Measurements from ENCODE around the gene ESYT2.

The ESYT2 gene

DNA sequence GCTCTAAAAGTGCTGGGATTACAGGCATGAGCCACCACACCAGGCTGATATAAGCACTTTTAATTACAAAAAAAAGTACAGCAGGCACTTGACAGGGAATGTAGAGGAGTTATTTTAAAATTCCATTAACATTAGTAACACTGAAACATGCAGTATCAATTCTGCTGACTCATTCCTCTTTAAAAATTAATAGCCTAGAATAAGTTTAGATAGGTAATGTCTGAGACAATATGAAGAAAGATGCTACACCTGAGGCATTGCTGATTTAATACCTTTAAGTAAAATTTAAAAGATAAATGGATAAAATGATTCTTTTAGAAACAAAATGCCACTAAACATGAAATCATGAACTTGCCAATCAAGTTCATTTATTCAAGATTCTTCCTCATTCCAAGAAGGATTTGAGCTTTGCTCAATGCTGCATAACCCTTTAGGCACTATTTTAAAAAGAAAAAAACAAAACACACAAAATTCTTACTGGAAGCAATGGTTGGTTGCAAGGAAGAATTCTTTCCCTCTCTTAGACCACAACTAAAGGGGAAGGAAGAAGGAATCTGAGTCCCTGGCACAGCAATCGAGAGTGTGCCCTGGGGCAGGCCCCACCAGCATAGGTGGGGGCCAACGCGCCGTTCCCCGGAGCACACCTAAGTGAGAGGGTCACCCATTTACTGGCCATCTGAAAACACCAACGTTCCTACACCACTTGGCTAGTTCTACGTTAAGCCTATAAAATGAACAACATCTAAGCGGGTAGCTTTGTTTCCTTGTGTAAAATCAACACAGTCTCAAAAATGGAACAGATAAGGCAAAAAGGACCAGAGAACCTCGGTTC is 26.6 kb downstream of the ESYT2 start:
- no peak for DNase-seq (ENCODE audit: low read depth)

DNA sequence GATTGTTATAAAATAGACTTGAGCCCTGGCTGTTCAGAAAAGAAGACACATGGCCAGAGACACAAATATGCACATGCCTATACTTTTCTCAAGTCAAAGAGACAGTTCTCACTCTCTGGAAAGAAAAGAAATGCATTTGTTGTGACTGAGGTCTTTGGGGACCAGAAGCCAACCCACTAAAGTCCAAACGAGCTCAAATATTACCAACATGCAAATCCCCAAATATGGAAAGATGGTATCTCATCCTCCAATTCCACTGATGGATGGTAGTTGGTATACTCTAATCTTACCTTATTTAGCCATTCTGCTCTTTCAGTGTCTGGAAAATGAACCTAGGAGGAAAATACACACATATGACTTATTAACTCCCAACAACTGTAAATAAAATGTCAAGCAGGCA is 30.6 kb downstream of the ESYT2 start:
- no peak for DNase-seq (ENCODE audit: low read depth)

DNA sequence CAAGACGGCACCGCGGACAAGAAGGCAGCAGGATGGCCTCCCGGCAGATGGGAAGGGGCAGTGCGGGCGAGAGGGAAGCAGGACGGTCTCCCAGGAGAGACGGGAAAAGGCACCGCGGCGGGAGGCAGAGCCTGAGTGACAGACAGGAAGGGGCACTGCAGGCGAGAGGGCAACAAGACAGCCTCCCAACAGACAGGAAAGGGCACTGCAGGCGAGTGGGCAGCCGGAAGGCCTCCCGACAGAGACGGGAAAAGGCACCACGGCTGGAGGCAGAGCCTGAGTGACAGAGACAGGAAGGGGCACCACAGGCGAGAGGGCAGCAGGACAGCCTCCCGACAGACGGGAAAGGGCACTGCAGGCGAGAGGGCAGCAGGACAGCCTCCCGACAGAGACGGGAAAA is 32.6 kb downstream of the ESYT2 start:
- DNase-seq (ENCODE audit: low read depth): no peak

DNA sequence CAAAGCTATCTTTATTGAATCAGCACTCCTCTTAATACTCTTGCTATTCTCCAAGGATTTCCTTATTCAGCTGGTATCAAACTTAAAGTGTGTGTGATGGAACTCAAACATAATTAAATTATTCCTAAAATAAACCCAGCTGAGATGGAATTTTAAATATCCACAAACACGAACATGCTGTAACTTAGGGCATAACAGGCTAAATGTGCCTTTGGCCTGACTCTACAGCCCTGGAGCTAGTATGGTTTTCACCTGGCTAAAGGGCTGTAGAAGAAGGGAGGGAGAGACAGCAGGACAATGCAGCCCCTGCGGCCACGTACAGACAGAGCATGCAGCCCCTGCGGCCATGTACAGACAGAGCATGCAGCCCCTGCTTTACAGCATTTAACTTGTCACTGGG is 34.0 kb downstream of the ESYT2 start:
- DNase-seq (ENCODE audit: low read depth): no peak

DNA sequence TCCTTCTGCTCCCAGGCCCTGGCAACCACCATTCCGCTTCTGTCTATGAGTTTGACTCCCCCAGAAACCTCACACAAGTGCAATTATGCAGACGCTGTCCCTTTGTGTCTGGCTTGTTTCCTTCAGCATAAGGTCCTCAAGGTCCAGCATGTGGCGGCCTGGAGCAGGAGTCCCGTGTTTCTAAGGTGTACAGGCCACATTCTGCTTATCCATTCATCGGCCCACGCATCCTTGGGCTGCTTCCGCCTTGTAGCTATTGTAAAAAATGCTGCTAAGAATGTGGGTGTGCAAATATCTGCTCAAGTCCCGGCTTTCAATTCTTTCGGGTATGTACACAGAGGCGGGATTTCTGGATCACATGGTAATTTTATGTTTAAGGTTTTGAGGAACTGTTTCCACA is 38.2 kb downstream of the ESYT2 start:
- no peak for DNase-seq (ENCODE audit: low read depth)

DNA sequence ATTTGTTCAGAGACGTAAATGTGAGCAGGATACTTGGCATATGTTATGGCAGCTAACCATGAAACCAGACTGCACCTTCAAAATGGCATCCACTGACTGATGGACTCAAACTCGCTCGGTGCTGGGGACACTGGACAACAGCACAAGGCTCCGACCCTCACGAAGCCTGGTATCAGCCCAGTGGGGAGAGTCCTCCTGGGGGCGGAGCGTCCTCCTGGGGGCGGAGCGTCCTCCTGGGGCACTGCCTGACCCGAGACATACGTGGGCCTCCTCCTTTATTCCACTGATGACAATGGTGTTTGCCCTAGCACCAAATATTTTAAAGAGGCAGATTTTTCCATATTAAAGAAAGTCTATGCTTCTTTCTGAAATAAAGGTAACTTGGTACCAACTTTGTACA is 39.5 kb downstream of the ESYT2 start:
- DNase-seq (ENCODE audit: low read depth): no peak

DNA sequence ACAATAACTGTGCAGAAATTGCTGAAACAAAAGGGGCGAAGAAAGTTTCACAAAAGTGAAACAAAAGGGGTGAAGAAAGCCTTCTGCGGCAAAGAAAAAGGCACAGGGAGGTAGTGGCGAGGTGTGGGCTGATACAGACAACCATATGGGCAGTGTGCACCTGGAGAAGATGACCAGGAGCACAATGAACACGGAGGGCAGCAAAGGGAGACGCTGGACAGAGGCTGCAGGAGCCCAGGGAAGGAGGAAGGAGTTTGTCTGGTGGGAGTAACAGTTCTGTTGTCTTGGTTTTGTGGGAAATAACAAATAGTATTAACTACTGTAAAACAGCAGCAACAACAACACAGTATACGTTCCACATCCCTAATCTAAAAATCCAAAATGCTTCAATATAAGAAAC is 42.4 kb downstream of the ESYT2 start:
- DNase-seq (ENCODE audit: low read depth): no peak

DNA sequence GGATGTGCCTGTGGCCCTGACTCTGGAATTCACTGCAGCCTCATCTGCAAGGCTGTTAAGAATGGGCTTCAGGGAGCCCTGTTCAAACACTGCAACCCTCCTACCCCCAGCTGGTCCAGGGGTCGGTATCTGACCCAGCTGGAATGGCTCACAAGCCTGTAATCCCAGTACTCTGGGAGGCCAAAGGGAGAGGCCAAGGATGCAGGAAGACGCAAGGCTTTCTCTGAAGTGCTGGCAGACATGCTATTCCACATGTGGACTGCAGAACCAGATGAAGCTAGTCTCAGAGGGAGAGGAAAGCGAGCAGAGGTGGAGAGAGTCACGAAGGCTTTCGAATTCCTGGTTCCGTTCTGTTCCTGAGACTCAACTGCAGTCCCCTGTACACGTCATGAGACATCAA is 45.0 kb downstream of the ESYT2 start:
- no peak for DNase-seq (ENCODE audit: low read depth)

DNA sequence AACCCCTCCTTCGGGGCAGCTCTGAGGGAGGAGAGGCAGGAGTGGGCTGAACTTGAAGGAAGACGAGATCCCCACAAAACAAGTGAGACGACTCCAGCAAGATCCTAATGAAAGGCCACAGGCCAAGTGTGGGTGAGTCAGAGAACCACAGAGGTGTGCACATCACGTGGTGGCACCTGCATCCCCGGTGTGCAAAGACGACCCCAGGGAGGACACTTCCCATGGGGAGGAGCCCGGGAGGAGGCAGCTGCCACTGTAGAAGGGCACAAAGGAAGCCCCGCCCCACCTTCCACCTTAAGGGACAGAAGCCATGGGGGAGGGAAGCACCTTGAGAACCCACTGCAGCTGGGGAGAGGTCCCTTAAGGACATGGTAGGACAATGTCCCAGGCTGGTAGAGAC is 45.7 kb downstream of the ESYT2 start:
- no peak for DNase-seq (ENCODE audit: low read depth)

DNA sequence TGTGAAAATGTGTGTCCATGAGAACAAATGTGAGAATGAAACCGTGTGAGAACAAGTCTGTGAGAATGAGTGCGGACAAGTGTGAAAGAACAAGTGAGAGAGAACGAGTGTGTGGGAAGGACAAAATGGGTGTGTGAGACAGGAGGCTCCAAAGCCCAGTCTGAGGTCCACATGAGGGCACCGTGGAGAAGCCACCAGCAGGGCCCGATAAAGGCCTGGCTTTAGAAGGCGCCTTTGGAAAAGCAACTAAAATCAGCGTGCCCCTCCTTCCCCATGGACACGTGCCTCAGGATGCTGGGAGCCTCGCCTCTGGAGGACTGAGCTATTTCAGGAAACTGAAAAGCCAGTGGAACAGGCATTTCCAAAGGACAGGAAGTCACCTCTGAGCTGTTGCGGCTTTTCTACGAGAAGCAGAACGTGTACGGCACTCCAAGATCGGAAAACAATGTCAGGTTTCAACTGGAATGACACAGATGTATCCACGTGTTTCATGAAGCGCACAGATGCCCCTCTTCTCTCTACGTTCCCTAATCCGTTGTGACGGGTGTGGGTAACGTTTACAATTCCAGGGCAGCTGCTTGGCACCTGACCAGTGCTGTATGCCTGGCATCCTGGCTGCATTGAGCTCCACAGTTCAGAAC is 46.4 kb downstream of the ESYT2 start:
- no peak for DNase-seq (ENCODE audit: low read depth)

DNA sequence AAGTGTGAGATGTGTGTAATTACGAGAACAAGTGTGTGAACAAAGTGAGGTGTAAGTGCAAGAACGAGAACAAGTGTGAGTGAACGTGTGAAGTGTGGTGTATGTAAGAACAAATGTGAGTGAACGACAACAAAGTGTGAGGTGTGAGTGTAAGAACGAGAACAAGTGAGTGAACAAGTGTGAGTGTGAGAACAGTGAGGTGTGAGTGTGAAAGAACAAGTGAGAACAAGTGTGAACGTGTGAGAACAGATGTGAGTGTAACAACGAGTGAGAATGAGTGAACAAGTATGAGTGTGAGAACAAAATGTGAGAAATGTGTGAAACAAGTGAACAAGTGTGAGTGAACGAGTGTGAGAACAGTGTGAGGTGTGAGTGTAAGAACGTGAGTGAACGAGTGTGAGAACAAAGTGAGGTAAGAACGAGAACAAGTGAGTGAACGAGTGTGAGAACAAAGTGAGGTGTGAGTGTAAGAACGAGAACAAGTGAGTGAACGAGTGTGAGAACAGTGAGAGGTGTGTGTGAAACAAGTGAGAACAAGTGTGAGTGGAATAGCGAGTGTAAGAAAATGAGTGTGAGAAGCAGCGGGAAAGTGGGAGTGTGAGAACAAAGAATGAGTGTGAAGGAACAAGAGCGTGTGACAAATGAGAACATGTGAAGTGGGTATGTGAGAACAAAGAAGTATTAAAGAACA is 47.2 kb downstream of the ESYT2 start:
- no peak for DNase-seq (ENCODE audit: low read depth)

DNA sequence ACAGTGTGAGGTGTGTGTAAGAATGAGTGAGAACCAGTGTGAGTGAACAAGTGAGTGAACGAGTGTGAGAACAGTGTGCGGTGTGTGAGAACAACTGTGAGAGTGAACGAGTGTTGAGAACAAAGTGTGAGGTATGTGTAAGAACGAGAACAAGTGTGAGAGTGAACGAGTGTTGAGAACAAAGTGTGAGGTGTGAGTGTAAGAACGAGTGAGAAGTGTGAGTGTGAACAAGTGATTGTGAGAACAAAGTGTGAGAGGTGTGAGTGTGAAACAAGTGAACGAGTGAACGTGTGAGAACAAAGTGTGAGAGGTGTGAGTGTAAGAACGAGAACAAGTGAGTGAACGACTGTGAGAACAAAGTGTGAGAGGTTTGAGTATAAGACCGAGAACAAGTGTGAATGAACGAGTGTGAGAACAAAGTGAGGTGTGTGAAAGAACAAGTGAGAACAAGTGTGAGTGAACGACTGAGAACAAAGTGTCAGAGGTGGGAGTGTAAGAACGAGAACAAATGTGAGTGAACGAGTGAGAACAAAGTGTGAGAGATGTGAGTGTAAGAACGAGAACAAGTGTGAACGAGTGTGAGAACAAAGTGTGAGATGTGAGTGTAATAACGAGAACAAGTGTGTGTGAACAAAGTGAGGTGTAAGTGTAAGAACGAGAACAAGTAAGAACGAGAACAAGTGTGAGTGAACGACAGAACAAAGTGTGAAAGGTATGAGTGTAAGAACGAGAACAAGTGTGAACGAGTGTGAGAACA is 47.9 kb downstream of the ESYT2 start:
- DNase-seq (ENCODE audit: low read depth): no peak

DNA sequence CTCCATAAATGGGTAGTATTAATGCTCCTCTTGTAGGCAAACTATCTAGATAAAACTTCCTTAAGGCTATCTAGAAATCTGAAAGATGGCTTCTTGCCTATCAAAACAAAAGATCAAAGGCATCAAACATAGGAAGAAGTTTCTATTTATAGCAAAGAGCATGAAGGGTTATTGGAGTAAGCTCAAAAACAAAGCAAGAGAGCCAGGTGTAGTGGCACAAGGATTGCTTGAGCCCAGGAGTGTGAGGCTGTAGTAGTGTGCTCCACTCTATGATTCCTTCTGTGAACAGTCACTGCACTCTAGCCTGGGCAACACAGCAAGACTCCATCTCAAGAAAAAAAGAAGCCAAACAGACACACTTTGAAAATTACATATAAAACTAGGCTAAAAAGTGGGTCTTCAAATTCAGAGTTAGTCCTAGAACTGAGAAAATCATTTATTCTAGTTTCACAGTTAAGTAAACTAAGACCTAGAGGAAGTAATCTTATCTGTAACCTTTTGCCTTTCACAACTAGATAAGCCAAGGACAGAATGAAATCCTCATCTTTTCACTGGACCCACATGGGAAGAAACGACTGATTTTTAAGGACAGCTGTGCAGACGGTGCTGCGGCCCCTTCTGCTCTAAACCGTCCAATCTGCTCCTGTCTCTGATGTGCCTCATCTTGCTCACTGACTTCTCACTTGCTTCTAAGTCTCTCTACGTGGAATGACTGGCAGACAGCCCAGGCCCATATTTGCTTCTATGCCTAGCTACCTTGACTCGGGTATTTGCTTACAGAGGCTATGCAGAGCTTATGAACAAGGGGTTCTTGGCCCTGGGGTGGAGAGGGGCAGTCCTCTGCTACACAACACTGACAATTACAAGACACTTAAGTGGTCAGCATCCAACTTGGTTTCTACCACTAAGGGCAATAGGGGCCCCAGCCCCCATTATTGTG is 50.0 kb downstream of the ESYT2 start:
- no peak for DNase-seq (ENCODE audit: low read depth)

DNA sequence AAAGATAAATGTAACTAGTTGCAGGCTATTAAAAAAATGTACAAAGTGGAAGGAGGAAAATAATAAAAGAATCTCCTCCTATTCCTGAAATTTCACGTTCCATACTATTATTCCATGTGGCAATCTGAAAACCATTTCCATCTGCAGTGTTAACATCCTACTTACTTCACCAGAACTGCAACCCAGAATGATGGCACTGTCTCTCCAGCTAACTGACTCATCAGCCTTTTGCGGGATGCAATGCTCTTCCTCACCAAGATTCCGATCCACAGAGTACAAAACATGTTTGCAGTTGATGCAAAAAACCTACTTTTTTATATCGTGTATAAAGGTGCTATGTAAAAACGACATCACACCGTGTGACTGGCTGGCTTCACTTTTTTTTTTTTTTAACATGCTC is 50.8 kb downstream of the ESYT2 start:
- no peak for DNase-seq (ENCODE audit: low read depth)

DNA sequence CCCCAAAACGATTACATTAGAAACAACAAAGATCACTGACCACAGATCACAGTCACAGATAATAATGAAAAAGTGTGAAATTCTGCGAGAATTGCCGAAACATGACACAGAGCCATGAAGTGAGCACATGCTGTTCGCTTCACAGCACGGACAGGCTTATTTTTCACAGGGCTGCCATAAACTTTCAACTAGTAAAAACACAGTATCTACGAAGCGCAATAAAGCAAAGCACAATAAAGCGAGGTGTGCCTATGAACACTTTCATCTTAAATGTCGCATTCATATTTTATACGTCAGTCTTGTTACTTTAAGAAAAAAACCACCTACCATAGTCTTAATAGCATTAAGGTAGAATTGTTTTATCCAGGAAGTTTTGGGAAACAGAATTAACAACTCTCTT is 51.5 kb downstream of the ESYT2 start:
- no peak for DNase-seq (ENCODE audit: low read depth)

DNA sequence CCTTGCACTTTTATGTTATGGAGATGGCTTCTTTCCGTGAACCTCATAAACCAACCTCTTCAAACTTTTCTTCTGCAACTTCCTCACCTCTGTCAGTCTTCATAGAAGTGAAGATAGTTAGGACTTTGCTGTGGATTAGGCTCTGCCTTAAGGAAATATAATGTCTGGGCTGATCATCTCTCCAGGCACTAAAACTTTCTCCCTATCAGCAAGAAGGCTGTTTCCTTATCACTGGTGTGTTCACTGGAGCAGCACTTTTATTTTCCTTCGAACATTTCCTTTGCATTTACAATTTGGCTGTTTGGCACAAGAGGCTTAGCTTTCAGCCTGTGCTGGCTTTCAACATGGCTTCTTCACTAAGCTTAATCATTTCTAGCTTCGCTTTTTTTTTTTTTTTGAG is 52.8 kb downstream of the ESYT2 start:
- no peak for DNase-seq (ENCODE audit: low read depth)

DNA sequence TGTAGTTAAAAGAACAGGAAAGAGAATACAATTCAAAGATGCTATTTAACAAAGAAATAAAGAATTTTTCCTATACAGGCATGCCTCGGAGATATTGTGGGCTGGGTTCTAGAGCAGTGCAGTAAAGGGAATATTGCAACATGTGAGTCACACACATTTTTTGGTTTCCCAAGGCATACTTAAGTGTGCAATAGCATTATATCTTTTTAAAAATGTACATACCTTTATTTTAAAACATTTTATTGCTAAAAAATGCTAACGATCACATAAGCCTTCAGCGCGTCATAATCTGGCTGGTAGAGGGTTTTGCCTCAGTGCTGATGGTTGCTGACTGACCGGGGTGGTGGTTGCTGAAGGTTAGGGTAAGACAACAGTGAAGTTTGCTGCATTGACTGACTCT is 54.4 kb downstream of the ESYT2 start:
- DNase-seq (ENCODE audit: low read depth): no peak

DNA sequence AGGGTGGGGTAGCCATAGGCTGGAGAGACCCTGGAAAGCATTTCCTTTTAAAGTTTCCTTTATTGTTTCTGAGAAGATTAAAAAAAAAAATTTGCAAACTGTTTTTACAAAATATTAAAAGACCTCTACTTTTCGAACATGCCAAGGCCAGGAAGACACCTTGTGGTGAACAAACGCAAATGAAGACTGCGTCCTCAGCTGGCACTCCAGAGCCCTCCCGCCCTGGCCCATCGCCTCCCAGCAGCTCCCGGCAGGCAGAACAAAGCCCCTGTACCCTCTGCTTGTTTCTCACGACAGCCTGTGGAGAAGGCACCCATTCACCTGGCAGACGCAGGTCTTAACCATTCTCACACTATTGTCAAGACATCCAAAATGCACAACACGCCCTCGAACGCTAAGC is 56.4 kb downstream of the ESYT2 start:
- DNase-seq (ENCODE audit: low read depth): no peak

DNA sequence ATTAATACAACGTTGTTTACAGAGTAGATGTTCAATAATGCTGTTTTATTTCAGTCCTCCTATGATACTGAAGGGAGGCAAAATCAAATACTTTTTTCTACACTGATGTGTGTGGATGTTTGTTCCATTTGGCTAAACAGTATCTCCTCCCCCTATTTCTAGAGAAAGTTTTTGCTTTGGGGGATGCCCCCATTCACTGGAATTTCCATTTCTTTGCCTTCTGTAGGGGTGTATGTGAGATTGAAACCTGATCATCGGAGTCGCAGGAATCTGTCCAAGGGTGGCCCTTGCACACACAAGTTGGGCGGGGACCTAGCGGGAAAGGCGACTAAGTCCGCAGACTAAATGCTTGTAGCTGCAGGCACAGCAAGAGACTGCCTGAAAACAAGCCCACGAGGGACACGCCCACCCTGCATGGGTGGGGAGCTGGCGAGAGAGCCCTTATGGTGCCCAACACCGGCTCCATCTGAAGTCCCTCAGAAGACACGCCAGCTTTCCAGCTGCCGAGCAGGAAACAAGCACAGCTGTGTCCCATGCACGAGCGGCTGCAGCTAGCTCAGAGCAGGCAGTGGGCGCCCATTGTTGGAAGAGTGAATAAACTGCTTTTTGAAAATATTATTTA is 58.0 kb downstream of the ESYT2 start:
- no peak for DNase-seq (ENCODE audit: low read depth)

DNA sequence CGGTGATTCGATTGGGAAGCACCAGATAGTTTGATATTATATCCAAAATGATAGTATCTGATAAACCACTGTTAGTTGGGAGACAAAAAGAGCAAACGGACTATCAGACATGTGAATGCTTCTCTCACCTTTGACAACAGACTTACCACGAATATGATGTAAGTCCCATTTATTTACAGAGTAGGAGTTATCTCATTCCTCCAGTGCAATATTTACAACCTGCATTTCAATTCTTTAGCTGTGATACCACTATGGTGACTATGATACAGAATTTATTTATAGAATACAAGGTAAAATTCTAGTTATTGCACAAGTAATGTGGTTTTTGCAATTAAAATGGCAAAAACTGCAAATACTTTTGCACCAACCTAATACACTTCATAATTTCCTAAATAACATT is 61.6 kb downstream of the ESYT2 start:
- DNase-seq (ENCODE audit: low read depth): no peak
